Fibroblast of skin of right quadriceps (primary cell): ENCODE results near the gene GZMM.

Experiments used
- DNase-seq: peaks from one replicate; pipeline ENCODE4 v3.0.0-alpha.2; 2013

GZMM gene

GRCh38 chr19:567296-567900 is 23.5 kb downstream of the GZMM start:
- DNase-seq: no peak

GRCh38 chr19:570251-570686 is 26.4 kb downstream of the GZMM start:
- DNase-seq: no peak

GRCh38 chr19:570937-571565 is 27.2 kb downstream of the GZMM start:
- DNase-seq: peak; percentile 29

GRCh38 chr19:571566-571974 is 27.7 kb downstream of the GZMM start:
- peak; percentile 39 for DNase-seq

GRCh38 chr19:572140-572742 is 28.4 kb downstream of the GZMM start, which contains the start of gene BSG:
BSG (plus strand) TSS chr19:572596; CDS start chr19:572635, 39 bp downstream.
- DNase-seq: peak; percentile 98

GRCh38 chr19:572743-573518 is 29.1 kb downstream of the GZMM start:
- DNase-seq: peak; percentile 39

GRCh38 chr19:573519-573825 is 29.6 kb downstream of the GZMM start:
- no peak for DNase-seq

GRCh38 chr19:574658-575526 is 31.0 kb downstream of the GZMM start:
- DNase-seq: no peak

GRCh38 chr19:575527-576506 is 32.0 kb downstream of the GZMM start:
- DNase-seq: peak; percentile 20

- no peak for DNase-seq
Measured at GRCh38 chr19:576768-577438, 33.0 kb downstream of the GZMM start.

- no peak for DNase-seq
Measured at GRCh38 chr19:577439-578392, 33.9 kb downstream of the GZMM start.

GRCh38 chr19:579111-579841 is 35.4 kb downstream of the GZMM start:
- no peak for DNase-seq

- DNase-seq: no peak
Measured at GRCh38 chr19:579842-580155, 35.9 kb downstream of the GZMM start.

- no peak for DNase-seq
Measured at GRCh38 chr19:580274-580835, 36.5 kb downstream of the GZMM start.

GRCh38 chr19:581399-582111 is 37.7 kb downstream of the GZMM start:
- DNase-seq: no peak

- DNase-seq: no peak
Measured at GRCh38 chr19:582497-583197, 38.8 kb downstream of the GZMM start.

- DNase-seq: no peak
Measured at GRCh38 chr19:583198-583967, 39.5 kb downstream of the GZMM start.
